Coronary artery (tissue), 2 donors: Measurements from ENCODE around the gene YIPF4.

Experiments used
- DNase-seq: peaks from one replicate; pipeline ENCODE4 v3.0.0-alpha.2; 2017; ENCODE audit warnings: low spot score
- H3K27ac ChIP-seq, 2 donors: fragments of 200-600 bp; sonication (generic); one replicate each; pipeline ENCODE4 v1.5.1; 2016 to 2019
- H3K4me3 ChIP-seq: fragments of 200-600 bp; sonication (generic); 2 replicates; pipeline ENCODE4 v1.5.1; 2016; ENCODE audit warnings: mild to moderate bottlenecking, moderate library complexity
- TF ChIP-seq, protein P1 (sequence below): fragments of 200-600 bp; sonication (generic); IDR thresholded peaks from one replicate; pipeline ENCODE4 v1.5.1; 2019; ENCODE audit warnings: antibody characterized with exemption

The YIPF4 gene

DNA sequence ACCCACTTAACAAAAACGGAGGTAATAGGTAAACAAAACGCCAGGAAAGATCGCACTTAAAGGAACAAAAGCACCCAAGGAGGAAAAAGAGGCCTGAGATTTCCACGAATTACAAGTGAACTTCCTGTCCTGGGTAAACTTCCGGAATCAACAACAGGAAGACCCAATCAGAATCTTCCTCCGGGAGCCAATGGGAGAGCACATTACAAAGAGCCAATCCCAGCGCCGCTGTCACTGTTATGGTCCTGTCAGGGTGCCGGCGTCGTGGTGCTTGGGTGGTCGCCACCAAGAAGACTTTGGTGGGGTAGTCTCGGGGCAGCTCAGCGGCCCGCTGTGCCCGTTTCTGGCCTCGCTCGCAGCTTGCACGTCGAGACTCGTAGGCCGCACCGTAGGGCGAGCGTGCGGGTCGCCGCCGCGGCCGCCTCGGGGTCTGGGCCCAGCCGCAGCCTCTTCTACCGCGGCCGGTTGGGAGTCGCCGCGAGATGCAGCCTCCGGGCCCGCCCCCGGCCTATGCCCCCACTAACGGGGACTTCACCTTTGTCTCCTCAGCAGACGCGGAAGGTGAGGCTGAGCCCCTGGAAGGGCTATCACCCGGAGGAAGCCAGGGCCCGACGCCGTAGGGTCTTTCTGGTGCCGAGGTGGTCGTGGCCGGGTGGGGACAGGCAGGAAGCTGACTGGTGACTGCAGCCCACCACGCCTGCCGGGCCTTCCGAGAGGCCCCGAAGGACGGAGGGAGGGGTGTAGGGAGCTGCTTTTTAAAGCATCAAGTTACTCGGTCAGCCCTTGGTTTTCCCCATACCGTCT lies at the start of gene YIPF4:
Gene YIPF4 (plus strand): TSS at position 231 of the 804 bp plus-strand sequence. CDS start 252 bp downstream, at position 483.
- Histone ChIP-seq H3K4me3 (peak within 1 kb of the TSS; percentile 88), H3K27ac (peak within 1 kb of the TSS; percentile 64 to 92)
- DNase-seq = peak; percentile 89
- TF ChIP-seq, protein P1, sequence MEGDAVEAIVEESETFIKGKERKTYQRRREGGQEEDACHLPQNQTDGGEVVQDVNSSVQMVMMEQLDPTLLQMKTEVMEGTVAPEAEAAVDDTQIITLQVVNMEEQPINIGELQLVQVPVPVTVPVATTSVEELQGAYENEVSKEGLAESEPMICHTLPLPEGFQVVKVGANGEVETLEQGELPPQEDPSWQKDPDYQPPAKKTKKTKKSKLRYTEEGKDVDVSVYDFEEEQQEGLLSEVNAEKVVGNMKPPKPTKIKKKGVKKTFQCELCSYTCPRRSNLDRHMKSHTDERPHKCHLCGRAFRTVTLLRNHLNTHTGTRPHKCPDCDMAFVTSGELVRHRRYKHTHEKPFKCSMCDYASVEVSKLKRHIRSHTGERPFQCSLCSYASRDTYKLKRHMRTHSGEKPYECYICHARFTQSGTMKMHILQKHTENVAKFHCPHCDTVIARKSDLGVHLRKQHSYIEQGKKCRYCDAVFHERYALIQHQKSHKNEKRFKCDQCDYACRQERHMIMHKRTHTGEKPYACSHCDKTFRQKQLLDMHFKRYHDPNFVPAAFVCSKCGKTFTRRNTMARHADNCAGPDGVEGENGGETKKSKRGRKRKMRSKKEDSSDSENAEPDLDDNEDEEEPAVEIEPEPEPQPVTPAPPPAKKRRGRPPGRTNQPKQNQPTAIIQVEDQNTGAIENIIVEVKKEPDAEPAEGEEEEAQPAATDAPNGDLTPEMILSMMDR = no peak

DNA sequence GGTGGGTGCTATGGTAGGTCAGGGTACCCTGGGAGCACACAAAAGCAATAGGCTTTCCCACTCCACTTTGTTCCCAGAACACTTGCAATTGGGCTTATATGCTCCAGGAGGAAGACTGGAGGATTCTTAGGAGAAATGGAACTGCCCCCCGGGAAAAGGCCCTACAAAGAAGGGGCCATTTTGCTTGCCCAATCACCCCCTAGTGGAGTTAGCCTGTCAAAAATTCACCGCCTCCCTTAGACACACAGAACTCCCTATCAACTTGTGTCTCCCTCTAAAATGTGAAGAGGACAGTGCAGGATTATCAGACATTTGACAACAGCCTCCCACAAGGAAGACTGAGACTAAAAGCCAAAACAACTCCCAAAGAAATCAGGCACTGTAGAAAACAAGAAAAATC lies 49.5 kb upstream of the YIPF4 start:
- Histone ChIP-seq H3K4me3 (no peak overlapping the region), H3K27ac (no peak overlapping the region)
- DNase-seq = no peak
- TF ChIP-seq, protein P1 = no peak

DNA sequence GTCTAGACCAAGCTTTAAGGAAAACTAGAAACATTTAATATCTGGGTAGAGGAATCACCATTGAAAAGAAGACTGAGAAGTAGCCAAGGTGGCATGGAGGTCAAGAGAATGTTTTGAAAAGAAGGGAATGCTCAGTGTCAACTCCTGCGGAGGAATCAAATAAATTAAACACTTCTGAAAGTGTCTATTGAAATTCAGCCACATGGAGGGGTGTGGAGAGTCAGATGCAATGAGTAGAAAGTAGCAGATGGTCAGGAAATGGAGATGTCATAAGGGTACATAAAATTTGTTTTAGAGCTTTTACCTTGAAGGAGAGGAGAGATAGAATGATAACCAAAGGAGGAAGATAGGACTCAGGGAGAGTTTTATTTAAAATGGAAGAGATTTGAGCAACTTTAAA lies 48.1 kb upstream of the YIPF4 start:
- Histone ChIP-seq H3K27ac (no peak overlapping the region), H3K4me3 (no peak overlapping the region)
- no peak for DNase-seq
- TF ChIP-seq, protein P1 = no peak

DNA sequence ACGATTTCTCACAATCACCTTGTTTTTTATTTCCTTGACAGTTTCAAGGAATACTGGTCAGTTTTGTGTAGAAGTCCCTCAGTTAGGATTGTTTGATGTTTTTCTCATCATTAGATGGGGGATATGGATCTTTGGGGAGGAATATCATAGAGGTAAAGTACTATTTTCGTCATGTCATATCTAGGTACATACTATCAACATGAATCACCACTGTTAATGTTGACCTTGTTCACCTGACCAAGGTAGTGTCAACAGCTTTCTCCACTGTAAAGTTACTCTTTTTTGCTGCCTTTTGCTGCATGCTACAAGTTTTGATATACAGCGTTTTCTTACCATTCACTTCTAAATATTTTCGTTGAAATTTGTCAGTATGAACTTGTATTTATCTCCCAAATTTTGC lies 45.7 kb upstream of the YIPF4 start:
- TF ChIP-seq, protein P1 = no peak
- no peak for DNase-seq
- no peak overlapping the region for H3K4me3 ChIP-seq
- no peak overlapping the region for H3K27ac ChIP-seq

DNA sequence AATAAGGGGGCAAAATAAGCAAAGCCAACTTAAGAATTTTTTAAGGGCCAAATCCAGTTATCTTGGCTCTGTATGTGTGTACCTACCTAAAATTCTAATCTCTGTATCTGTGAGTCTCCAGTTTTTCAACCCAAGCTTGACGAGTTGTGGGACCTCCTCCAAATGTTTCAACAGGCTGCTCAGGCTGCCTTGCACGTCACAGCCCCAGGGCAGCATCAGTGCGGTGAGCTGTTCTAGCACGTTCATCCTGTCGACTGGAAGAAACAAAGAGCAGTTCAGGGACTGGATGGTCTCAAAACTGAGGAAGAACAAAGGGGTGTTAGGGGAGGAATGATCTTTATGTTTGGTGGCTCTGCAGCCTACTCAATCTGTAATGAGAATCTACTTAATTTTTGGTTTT lies 42.4 kb upstream of the YIPF4 start:
- Histone ChIP-seq H3K4me3 (no peak overlapping the region), H3K27ac (no peak overlapping the region)
- DNase-seq = no peak
- TF ChIP-seq, protein P1 = no peak

DNA sequence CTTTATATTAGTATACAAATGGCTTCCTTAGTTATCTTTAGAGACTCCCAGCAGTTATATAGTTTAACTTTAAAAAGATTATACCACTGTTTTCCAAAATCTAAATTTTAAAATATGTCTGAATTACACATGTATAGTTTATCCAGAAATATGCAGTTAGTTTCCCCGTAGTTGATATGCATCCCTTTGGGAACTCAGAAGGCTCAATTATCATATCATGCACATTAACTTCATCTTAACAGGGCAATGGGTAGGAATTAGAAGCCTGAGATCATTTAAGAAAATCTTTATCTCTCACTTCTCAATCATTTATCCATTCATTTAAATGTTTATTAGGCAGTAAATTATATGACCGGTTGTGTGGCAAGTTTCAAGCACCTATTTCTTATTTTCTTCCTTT lies 40.2 kb upstream of the YIPF4 start:
- Histone ChIP-seq H3K27ac (no peak overlapping the region), H3K4me3 (no peak overlapping the region)
- TF ChIP-seq, protein P1 = no peak
- DNase-seq = no peak

DNA sequence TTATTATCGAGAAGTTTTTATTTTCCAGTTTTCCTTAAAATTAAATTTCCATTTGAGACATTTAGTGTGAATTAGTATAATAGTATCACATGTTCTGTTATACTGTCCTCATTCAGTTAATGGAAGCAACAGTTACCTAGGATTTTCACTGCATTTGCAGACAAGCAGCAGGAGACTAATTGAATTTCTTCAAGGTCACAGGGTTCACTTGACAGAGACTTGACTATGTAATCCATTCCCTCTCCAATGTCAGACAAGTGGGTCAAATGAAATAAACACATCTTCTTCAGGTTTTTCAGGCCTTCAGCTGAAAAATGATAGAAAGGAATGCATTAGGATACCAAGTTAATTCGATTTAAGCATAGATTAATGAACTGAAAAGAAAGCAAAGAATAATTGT lies 39.7 kb upstream of the YIPF4 start:
- no peak overlapping the region for H3K27ac ChIP-seq
- DNase-seq = no peak
- no peak overlapping the region for H3K4me3 ChIP-seq
- TF ChIP-seq, protein P1 = no peak
